ENCODE results near the gene TPX2.

DNA sequence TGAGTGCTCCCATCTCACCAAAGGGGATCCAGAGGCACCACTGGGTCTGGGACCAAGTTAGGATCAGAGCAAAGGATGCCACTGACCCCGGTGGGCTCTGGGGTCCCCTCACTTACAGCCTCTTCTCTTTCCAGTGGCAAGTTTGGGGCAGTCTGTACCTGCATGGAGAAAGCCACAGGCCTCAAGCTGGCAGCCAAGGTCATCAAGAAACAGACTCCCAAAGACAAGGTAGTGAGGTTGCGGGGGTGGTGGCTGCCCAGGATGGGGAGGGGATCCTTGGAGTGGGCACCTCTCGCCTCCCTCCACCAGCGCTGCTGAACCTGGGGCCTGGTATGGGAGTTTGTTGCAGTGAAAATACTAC, 85.0 kb downstream of the TPX2 start:
- TF ChIP-seq, protein P1, sequence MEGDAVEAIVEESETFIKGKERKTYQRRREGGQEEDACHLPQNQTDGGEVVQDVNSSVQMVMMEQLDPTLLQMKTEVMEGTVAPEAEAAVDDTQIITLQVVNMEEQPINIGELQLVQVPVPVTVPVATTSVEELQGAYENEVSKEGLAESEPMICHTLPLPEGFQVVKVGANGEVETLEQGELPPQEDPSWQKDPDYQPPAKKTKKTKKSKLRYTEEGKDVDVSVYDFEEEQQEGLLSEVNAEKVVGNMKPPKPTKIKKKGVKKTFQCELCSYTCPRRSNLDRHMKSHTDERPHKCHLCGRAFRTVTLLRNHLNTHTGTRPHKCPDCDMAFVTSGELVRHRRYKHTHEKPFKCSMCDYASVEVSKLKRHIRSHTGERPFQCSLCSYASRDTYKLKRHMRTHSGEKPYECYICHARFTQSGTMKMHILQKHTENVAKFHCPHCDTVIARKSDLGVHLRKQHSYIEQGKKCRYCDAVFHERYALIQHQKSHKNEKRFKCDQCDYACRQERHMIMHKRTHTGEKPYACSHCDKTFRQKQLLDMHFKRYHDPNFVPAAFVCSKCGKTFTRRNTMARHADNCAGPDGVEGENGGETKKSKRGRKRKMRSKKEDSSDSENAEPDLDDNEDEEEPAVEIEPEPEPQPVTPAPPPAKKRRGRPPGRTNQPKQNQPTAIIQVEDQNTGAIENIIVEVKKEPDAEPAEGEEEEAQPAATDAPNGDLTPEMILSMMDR (IDR thresholded peaks at IDR 0.05) = no peak
- no peak for TF ChIP-seq SIN3A (IDR thresholded peaks at IDR 0.05; ENCODE audit: borderline replicate concordance, insufficient read depth, low read depth, low read length)
- TF ChIP-seq REST (IDR thresholded peaks at IDR 0.05; ENCODE audit: insufficient read depth in 1 of 2, low read depth in 2 of 2, low read length in 1 of 2) = no peak
- TF ChIP-seq POLR2AphosphoS5 (IDR thresholded peaks at IDR 0.05; ENCODE audit: low read depth, low read length) = no peak

Measured in Panc1 (cell line).